ENCODE measurements around the gene PLA1A. TPM values are rescaled to one million over a fixed set of nuclear protein-coding genes. Genes with fewer than 3 reads are reported as not detected.
"Not testable (repeated sequence)": the region's sequence is repeated elsewhere in the genome, so short reads cannot be mapped to it uniquely, and the experiment has no call there.

Gene PLA1A
- total RNA-seq = 1.7 TPM

GRCh38 chr3:119597548-119598288 is at the start of gene PLA1A:
Gene PLA1A, plus strand, starts transcription at chr3:119597885. Its CDS starts 29 bp downstream, at chr3:119597914.
- Histone ChIP-seq H3K4me1 (peaks cover 4% of the 10 kb centered on the region), H3K36me3 (no peaks in the 10 kb centered on the region), H3K9me3 (no peaks in the 10 kb centered on the region), H3K4me3 (no peak within 1 kb of the TSS), H3K27ac (peak within 1 kb of the TSS; percentile 47), H3K27me3 (no peaks in the 10 kb centered on the region)
- DNase-seq (ENCODE audit: extremely low spot score in 2 of 2) = peak in 1 of 2 donors; percentile 37
- intact Hi-C loops (cut with DNase I) = no loop called here
- TF ChIP-seq POLR2A (IDR thresholded peaks at IDR 0.05) (no peak), POLR2AphosphoS5 (IDR thresholded peaks at IDR 0.05; ENCODE audit: insufficient read depth in 1 of 2, low read depth in 1 of 2) (no peak)
- TF ChIP-seq, protein P1, sequence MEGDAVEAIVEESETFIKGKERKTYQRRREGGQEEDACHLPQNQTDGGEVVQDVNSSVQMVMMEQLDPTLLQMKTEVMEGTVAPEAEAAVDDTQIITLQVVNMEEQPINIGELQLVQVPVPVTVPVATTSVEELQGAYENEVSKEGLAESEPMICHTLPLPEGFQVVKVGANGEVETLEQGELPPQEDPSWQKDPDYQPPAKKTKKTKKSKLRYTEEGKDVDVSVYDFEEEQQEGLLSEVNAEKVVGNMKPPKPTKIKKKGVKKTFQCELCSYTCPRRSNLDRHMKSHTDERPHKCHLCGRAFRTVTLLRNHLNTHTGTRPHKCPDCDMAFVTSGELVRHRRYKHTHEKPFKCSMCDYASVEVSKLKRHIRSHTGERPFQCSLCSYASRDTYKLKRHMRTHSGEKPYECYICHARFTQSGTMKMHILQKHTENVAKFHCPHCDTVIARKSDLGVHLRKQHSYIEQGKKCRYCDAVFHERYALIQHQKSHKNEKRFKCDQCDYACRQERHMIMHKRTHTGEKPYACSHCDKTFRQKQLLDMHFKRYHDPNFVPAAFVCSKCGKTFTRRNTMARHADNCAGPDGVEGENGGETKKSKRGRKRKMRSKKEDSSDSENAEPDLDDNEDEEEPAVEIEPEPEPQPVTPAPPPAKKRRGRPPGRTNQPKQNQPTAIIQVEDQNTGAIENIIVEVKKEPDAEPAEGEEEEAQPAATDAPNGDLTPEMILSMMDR (IDR thresholded peaks at IDR 0.05) = no peak

- no peaks in the 10 kb centered on the region for H3K27me3 ChIP-seq
- H3K27ac ChIP-seq = no peak overlapping the region
- no peak overlapping the region for H3K4me3 ChIP-seq
- H3K4me1 ChIP-seq = no peaks in the 10 kb centered on the region
- TF ChIP-seq POLR2AphosphoS5 (IDR thresholded peaks at IDR 0.05; ENCODE audit: insufficient read depth in 1 of 2, low read depth in 1 of 2) (no peak), POLR2A (IDR thresholded peaks at IDR 0.05) (no peak)
- TF ChIP-seq, protein P1 (IDR thresholded peaks at IDR 0.05) = no peak
- DNase-seq (ENCODE audit: extremely low spot score in 2 of 2) = no peak
- H3K9me3 ChIP-seq = no peaks in the 10 kb centered on the region
- H3K36me3 ChIP-seq = no peaks in the 10 kb centered on the region
- intact Hi-C loops (cut with DNase I) = no loop called here
These were observed 49.3 kb upstream of the PLA1A start for GRCh38 chr3:119548341-119548740.

GRCh38 chr3:119550192-119550910 is 47.3 kb upstream of the PLA1A start:
- Histone ChIP-seq H3K9me3 (no peaks in the 10 kb centered on the region), H3K4me3 (no peak overlapping the region), H3K36me3 (no peaks in the 10 kb centered on the region), H3K27ac (no peak overlapping the region), H3K27me3 (no peaks in the 10 kb centered on the region), H3K4me1 (no peaks in the 10 kb centered on the region)
- TF ChIP-seq, protein P1 (IDR thresholded peaks at IDR 0.05) = no peak
- TF ChIP-seq POLR2AphosphoS5 (IDR thresholded peaks at IDR 0.05; ENCODE audit: insufficient read depth in 1 of 2, low read depth in 1 of 2) (no peak), POLR2A (IDR thresholded peaks at IDR 0.05) (no peak)
- intact Hi-C loops (cut with DNase I) = no loop called here
- no peak for DNase-seq (ENCODE audit: extremely low spot score in 2 of 2)

GRCh38 chr3:119551598-119551997 is 46.1 kb upstream of the PLA1A start:
- H3K4me3 ChIP-seq = no peak overlapping the region
- no peak overlapping the region for H3K27ac ChIP-seq
- no peaks in the 10 kb centered on the region for H3K9me3 ChIP-seq
- H3K27me3 ChIP-seq = no peaks in the 10 kb centered on the region
- no peak for TF ChIP-seq POLR2A (IDR thresholded peaks at IDR 0.05)
- TF ChIP-seq, protein P1 (IDR thresholded peaks at IDR 0.05) = no peak
- TF ChIP-seq POLR2AphosphoS5 (IDR thresholded peaks at IDR 0.05; ENCODE audit: insufficient read depth in 1 of 2, low read depth in 1 of 2) = no peak
- DNase-seq (ENCODE audit: extremely low spot score in 2 of 2) = no peak
- intact Hi-C loops (cut with DNase I) = no loop called here
- no peaks in the 10 kb centered on the region for H3K36me3 ChIP-seq
- no peaks in the 10 kb centered on the region for H3K4me1 ChIP-seq

- H3K27ac ChIP-seq; H3K4me3 ChIP-seq; DNase-seq (ENCODE audit: extremely low spot score in 2 of 2); H3K27me3 ChIP-seq; H3K36me3 ChIP-seq; intact Hi-C loops (cut with DNase I); H3K9me3 ChIP-seq; H3K4me1 ChIP-seq: not testable (repeated sequence)
These were observed 44.8 kb upstream of the PLA1A start for GRCh38 chr3:119552928-119553327.
